Measurements from ENCODE around the gene SCRG1.

Gene SCRG1

GRCh38 chr4:173426064-173426463 is 27.1 kb upstream of the SCRG1 start:
- ChIA-PET POLR2A (no interaction called here), CTCF (interaction anchor here (1.3 kb wide), 1 partner anchor 79 kb away, joined by 7 read pairs; no protein-coding TSS in a partner anchor)
- H3K4me3 ChIP-seq (ENCODE audit: low read depth, low read length), result no peak overlapping the region
- no peak overlapping the region for H3K27ac ChIP-seq (ENCODE audit: extremely low read depth, low read depth, low read length)
- TF ChIP-seq ZNF184 (tag by site-specific recombination; IDR thresholded peaks at IDR 0.05) (no peak), TRIM28 (IDR thresholded peaks at IDR 0.05; ENCODE audit: borderline replicate concordance, low read length) (no peak), ZFP3 (tag by site-specific recombination; IDR thresholded peaks at IDR 0.05; ENCODE audit: low read depth) (no peak), ZNF280D (tag by site-specific recombination; IDR thresholded peaks at IDR 0.05) (no peak), ZBTB21 (tag by site-specific recombination; IDR thresholded peaks at IDR 0.05) (no peak), KLF9 (tag by site-specific recombination; IDR thresholded peaks at IDR 0.05; ENCODE audit: low read depth) (no peak), ZNF629 (tag by site-specific recombination; IDR thresholded peaks at IDR 0.05) (no peak), SALL2 (tag by site-specific recombination; IDR thresholded peaks at IDR 0.05; ENCODE audit: borderline replicate concordance) (no peak), ZNF654 (tag by site-specific recombination; IDR thresholded peaks at IDR 0.05; ENCODE audit: low read depth) (no peak), ZNF777 (tag by site-specific recombination; IDR thresholded peaks at IDR 0.05; ENCODE audit: borderline replicate concordance) (no peak), ZNF501 (tag by site-specific recombination; IDR thresholded peaks at IDR 0.05) (no peak)
- no peaks in the 10 kb centered on the region for H3K36me3 ChIP-seq (ENCODE audit: control insufficient read depth in 2 of 2, insufficient read depth in 1 of 2, low read length in 2 of 2)
- no peaks in the 10 kb centered on the region for H3K9me3 ChIP-seq (ENCODE audit: control insufficient read depth, insufficient read depth, low read depth, low read length)
- no peaks in the 10 kb centered on the region for H3K4me1 ChIP-seq (ENCODE audit: control insufficient read depth, insufficient read depth, low read length)

- no peak for TF ChIP-seq REPIN1 (tag by site-specific recombination; IDR thresholded peaks at IDR 0.05; ENCODE audit: low read depth)
- no peak for TF ChIP-seq ZNF174 (tag by site-specific recombination; IDR thresholded peaks at IDR 0.05)
- TF ChIP-seq ZNF202 (tag by site-specific recombination; IDR thresholded peaks at IDR 0.05; ENCODE audit: borderline replicate concordance), result no peak
- TF ChIP-seq ZBTB48 (tag by site-specific recombination; IDR thresholded peaks at IDR 0.05), result no peak
- TF ChIP-seq ZSCAN5A (tag by site-specific recombination; IDR thresholded peaks at IDR 0.05), result no peak
- no peak for TF ChIP-seq ZNF274 (IDR thresholded peaks at IDR 0.05; ENCODE audit: low read length)
- TF ChIP-seq ZNF274 (tag by site-specific recombination; IDR thresholded peaks at IDR 0.05; ENCODE audit: borderline replicate concordance), result no peak
- no peak for TF ChIP-seq ZNF580 (tag by site-specific recombination; IDR thresholded peaks at IDR 0.05)
- TF ChIP-seq ZNF391 (tag by site-specific recombination; IDR thresholded peaks at IDR 0.05; ENCODE audit: borderline replicate concordance, low read depth), result no peak
- no peak for TF ChIP-seq ZBTB6 (tag by site-specific recombination; IDR thresholded peaks at IDR 0.05)
- POLR2A ChIA-PET, result no interaction called here
- H3K36me3 ChIP-seq (ENCODE audit: control insufficient read depth in 2 of 2, insufficient read depth in 1 of 2, low read length in 2 of 2), result no peaks in the 10 kb centered on the region
- CTCF ChIA-PET, result interaction anchor here (0.5 to 1.3 kb wide), 5 partner anchors 69 to 1317 kb away, joined by 3 to 9 read pairs (median 3); no protein-coding TSS in a partner anchor
- H3K4me1 ChIP-seq (ENCODE audit: control insufficient read depth, insufficient read depth, low read length), result no peaks in the 10 kb centered on the region
- H3K9me3 ChIP-seq (ENCODE audit: control insufficient read depth, insufficient read depth, low read depth, low read length), result no peaks in the 10 kb centered on the region
- H3K4me3 ChIP-seq (ENCODE audit: low read depth, low read length), result no peak overlapping the region
- H3K27ac ChIP-seq (ENCODE audit: extremely low read depth, low read depth, low read length), result no peak overlapping the region
Measured at GRCh38 chr4:173424899-173425805, 26.2 kb upstream of the SCRG1 start.

Data from HEK293 (cell line).